ENCODE measurements around the gene TMTC1.
A peak's percentile ranks its signal among the peaks of the same experiment; 100 is the strongest.

Gene TMTC1

DNA sequence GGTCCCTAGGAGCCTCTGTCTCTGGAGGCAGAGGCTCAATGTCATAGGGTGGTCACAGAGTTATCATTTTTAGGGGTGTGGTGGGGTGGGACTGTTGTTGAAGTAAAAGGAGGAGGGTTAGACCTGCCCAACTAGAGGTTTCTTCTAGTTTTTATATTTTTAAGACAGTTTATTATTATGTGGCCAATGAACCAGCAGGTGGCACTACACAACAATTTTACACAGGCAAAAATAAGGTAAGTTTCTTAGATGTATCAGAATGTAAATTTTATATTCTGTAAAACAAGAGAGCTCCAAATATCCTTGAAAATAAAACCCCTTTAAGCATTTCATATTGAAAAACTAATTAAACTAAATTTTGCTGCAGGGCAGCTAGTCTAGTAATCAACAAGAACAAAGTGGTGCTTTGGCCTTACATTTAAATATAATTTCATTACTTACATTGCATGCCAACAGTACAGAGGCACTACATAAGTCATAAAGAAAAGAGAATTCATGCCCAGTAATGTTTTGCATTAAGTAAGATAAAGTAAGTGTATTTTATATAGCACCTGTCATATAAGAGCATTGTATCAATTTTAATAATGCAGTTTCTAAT lies 264.1 kb downstream of the TMTC1 start:
- peak; percentile 93 for FAIRE-seq

- FAIRE-seq: no peak
These were observed 265.3 kb downstream of the TMTC1 start for GRCh38 chr12:29518407-29518806.

DNA sequence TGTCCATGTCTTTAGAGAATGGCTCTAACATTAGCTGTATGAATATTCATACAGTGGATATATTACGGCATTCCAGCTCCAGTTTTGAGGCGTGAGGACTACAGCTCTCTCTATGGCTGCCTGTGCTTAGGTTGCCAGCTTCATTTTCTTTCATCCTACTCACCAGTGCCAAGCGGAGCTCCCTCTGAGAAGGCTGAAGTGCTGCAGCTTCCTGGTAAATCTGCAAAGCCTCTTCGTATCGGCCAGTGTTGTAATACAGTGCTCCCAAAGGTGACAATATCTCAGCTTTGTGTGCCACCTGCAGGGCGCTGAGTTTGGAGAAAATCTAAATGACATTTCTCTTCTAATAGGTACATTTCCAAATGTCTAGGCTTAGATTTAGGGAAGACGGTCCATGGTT lies 266.5 kb downstream of the TMTC1 start:
- FAIRE-seq: no peak

DNA sequence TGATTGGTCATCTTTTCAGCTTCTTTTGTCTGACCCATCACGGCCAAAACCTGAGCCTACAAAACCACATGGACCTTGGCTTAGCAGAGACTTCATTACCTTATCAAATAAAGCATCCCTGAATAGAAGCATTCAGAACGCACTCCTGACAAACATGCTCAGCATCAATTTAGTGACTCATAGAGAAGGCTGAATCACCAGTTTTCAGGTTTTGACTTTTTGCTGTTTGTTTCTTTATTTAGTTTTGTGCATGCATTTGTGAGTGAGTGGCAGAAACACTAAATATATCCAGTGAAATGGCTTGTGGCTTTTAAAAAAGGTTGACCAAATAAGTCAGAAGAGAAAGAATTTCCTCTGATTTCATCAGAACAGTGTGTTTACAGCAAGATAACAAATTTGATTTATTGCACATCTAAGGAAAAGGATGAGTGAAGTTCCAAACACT lies 267.3 kb downstream of the TMTC1 start:
- FAIRE-seq: no peak

DNA sequence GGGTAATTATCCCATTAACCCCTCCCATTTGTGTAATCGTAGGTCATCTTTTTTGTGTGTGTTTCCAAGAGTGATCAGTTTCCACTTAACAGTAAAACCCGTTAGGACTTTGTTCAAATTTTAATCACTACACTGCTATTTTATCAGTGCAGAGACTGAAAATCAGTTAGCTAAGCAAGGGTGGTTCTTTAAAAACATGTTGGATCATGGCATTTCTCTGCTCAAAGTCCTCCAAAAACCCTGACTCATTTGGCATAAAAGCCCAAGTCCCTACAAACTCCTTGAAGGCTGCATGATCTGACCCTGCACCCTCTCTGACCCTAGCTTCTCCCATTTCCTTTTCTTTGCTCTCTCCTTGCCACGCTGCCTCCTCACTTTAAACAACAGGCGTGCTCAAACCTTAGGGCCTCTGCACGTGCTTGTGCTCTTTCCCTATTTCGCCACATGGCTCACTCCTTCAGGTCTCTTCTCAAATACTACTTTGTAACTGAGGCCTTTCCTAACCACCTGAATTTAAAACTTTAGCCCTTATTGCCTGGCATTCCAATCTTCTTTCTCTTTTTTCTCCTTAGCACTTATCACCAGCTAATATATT lies 273.1 kb downstream of the TMTC1 start:
- FAIRE-seq: no peak

- FAIRE-seq: no peak
These were observed 274.2 kb downstream of the TMTC1 start for GRCh38 chr12:29509503-29509902.

DNA sequence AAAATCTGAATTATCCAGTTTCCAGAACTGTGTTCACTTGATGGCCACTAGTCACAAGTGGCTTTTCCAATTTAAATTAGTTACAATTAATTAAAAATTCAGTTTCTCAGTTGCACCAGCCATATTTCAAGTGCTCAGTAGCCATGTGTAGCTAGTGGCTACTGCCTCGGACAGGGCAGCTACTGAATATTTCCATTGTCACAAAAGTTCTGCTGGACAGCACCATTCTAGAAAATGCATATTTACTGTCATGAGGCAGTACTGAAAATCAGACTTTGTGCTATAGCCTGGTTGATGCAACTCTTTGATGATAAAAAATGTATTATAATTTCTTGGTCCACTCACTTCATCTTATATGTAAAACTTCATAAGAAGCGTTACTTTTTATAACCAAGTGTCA lies 274.8 kb downstream of the TMTC1 start:
- no peak for FAIRE-seq

DNA sequence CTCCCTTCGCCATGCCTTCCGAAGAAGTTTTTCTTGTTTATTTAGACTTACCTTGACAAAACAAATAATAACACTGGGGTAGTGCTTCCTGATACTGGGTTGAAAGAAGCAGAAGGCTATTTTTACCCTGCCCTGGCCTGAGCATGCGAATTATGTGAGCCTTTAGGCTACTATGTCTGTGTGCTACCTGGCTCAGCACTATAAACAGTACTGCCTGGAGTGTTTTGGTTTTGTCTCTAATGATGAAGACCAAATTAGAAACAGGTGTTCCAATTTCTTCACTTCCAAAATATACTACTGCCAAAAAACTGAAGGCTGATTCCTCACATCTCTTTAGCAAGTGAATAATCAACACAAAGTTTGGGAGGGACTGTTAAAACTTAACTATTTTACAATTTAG lies 278.6 kb downstream of the TMTC1 start:
- FAIRE-seq: no peak

DNA sequence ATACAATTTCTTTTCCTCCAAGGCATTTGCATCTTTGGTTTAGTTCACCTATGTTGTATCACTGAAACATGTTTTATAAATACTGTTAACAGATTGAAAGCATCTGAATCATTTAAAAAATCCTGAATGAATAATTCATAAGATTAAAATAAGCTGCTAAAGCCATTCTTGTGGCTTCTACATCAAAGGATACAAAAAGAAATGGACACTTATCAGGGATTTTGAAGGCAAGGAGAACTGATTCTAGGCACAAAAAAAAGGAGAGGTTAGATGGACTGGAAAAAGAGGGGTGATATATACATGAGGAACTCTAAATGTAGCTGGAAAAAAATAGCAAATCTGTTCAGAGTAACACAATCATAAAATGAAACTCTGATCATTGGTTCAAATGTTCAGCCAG lies 280.5 kb downstream of the TMTC1 start:
- FAIRE-seq: no peak

- FAIRE-seq: no peak
These were observed 284.5 kb downstream of the TMTC1 start for GRCh38 chr12:29499235-29499634.

DNA sequence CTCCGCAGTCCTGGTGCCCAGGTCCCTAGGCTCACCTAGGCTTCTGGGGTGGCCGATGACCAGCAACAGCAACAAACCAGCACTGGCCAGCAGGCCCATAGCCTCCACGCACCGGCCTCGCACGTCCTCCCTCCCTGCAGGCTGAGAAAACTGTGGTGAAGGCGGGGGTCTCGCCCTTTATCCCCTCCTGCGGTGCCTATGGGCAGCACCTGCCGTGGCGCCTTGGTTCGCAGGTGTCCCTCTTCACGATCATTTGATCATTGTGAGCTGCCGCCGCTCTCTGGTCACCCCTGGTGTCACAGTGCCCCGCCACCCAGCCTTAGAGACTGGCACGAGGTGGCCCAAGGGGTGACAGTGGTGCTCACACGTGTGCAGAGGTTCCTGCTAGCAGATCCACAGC lies 286.2 kb downstream of the TMTC1 start, which contains the start of gene OVCH1:
Gene OVCH1, minus strand, starts transcription at position 99 of the 400 bp plus-strand sequence. Its CDS starts 0 bp downstream, at position 99.
- FAIRE-seq: no peak

GRCh38 chr12:29492891-29493290 lies 290.9 kb downstream of the TMTC1 start:
- FAIRE-seq: no peak

- FAIRE-seq: no peak
These were observed 296.8 kb downstream of the TMTC1 start for GRCh38 chr12:29486972-29487371.

GRCh38 chr12:29463198-29463597 lies 320.5 kb downstream of the TMTC1 start:
- FAIRE-seq: no peak

GRCh38 chr12:29460082-29460481 lies 323.7 kb downstream of the TMTC1 start:
- FAIRE-seq: no peak

DNA sequence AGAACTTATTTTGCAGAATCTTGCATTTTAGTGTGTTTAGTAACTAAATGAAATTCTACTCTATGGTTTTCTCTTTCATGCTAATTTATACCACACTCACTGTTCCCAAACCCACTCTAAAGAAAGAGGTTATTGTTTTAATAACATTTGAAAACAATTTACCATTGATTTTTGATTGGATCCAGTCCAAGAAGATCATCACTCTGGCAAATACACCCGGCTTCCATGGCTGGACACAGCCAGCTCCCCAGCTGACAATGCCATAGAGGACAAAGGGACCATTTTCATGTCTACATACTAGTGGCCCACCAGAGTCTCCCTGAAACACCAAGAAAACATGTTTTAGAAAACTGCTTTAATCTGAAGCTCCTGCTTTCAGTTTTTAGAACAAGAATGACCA lies 328.7 kb downstream of the TMTC1 start:
- no peak for FAIRE-seq

GRCh38 chr12:29451888-29452287 lies 331.9 kb downstream of the TMTC1 start:
- FAIRE-seq: no peak
